K562 (cell line): ENCODE results near the gene TTLL12. TPM values are rescaled to one million over a fixed set of nuclear protein-coding genes. Genes with fewer than 3 reads are reported as not detected.

Experiments used
- ATAC-seq: fragments of 200-7000 bp; cut with Tn5 transposase; 3 replicates; pipeline ENCODE4 v1.9.1; 2020; ENCODE audit warnings: moderate library complexity
- BruUV-seq: library from RNA; stranded (reverse); fragments of 400-500 nt; replicated peaks from 2 replicates; lab custom pipeline; 2021; lab: Mats Ljungman, UMichigan
- CTCF ChIA-PET: fragments of 300-600 bp; formaldehyde crosslinking; extraction: SDS; loops from one replicate; lab custom pipeline; 2021; ENCODE audit warnings: low intra/inter-chr PET ratio; lab: Yijun Ruan, JAX
- POLR2A ChIA-PET: fragments of 300-600, 350-650 bp; sonication (Branson Sonifier 250); formaldehyde crosslinking; extraction: SDS; loops from one replicate; lab custom pipeline; 2021; ENCODE audit warnings: antibody characterized with exemption, inconsistent platforms; lab: Yijun Ruan, JAX
- DNase-seq, 4 experiments: peaks; one replicate each; pipeline versions ENCODE4 v3.0.0 to v3.0.0-alpha.2; 2011 to 2018; ENCODE audit warnings: low spot score in 3 of 4, mixed read lengths in 3 of 4; ENCODE audit errors: extremely low read depth in 1 of 4
- FAIRE-seq: peaks from 2 replicates; lab custom pipeline; 2011; peaks lifted over from hg19 to GRCh38; lab: Jason Lieb, UNC
- H2AFZ ChIP-seq: 2 replicates; pipeline ENCODE4 v1.6.0; 2011; ENCODE audit warnings: low read depth, low read length, control low read depth, inconsistent platforms
- H3K27ac ChIP-seq: fragments of 200-600 bp; 3 replicates; pipeline ENCODE4 v1.8.0; 2011; ENCODE audit warnings: low read depth, mild to moderate bottlenecking, control low read depth, inconsistent platforms, low read length, moderate library complexity, mixed read lengths; ENCODE audit errors: extremely low read depth
- H3K27me3 ChIP-seq, 2 experiments: fragments of 300-600 bp in 1 of 2; 2 replicates in 1 of 2; 3 replicates in 1 of 2; pipeline versions ENCODE4 v1.6.0 to v1.8.0; 2011; ENCODE audit warnings: inconsistent platforms in 2 of 2, low read length in 2 of 2, mild to moderate bottlenecking in 1 of 2, mixed read lengths in 1 of 2, moderate library complexity in 1 of 2; ENCODE audit not compliant: control insufficient read depth in 2 of 2, insufficient read depth in 2 of 2
- H3K36me3 ChIP-seq: fragments of 300-600 bp; 3 replicates; pipeline ENCODE4 v1.8.0; 2011; ENCODE audit warnings: mild to moderate bottlenecking, low read length, inconsistent platforms; ENCODE audit not compliant: control insufficient read depth, insufficient read depth
- H3K4me1 ChIP-seq, 2 experiments: fragments of 200-600 bp in 1 of 2; replicated peaks in 1 of 2; 2 replicates in 1 of 2; 3 replicates in 1 of 2; pipeline versions ENCODE4 v1.5.1 to v1.8.0; 2011; ENCODE audit warnings: inconsistent platforms in 2 of 2, low read length in 2 of 2, mild to moderate bottlenecking in 1 of 2, mixed read lengths in 1 of 2, moderate library complexity in 1 of 2; ENCODE audit not compliant: control insufficient read depth in 2 of 2, insufficient read depth in 2 of 2
- H3K4me2 ChIP-seq: 2 replicates; pipeline ENCODE4 v1.6.1; 2011; ENCODE audit warnings: low read length, control low read depth, inconsistent platforms, mixed read lengths; ENCODE audit not compliant: insufficient read depth
- H3K4me3 ChIP-seq: fragments of 200-600 bp; sonication (generic), shearing (Covaris generic); 2 replicates; pipeline ENCODE4 v1.5.1; 2016; ENCODE audit warnings: control low read depth, inconsistent platforms
- H3K79me2 ChIP-seq: fragments of 200-600 bp; 3 replicates; pipeline ENCODE4 v1.8.0; 2011; ENCODE audit warnings: low read length, inconsistent platforms; ENCODE audit not compliant: control insufficient read depth, insufficient read depth
- H3K9ac ChIP-seq, 2 experiments: 2 replicates each; pipeline versions ENCODE4 v1.6.0 to v1.6.1; 2011; ENCODE audit warnings: low read depth in 2 of 2, low read length in 2 of 2, control low read depth in 1 of 2, inconsistent platforms in 1 of 2, mild to moderate bottlenecking in 1 of 2, mixed read lengths in 1 of 2; ENCODE audit not compliant: insufficient read depth in 1 of 2
- H3K9me1 ChIP-seq: one replicate; pipeline ENCODE4 v1.6.0; 2011; ENCODE audit warnings: inconsistent platforms, mild to moderate bottlenecking, low read length, moderate library complexity; ENCODE audit not compliant: control insufficient read depth, insufficient read depth
- H3K9me3 ChIP-seq: replicated peaks from 2 replicates; pipeline ENCODE4 v1.5.1; 2011; ENCODE audit warnings: low read depth, low read length, inconsistent platforms; ENCODE audit not compliant: control insufficient read depth, insufficient read depth
- H4K20me1 ChIP-seq: replicated peaks from 2 replicates; pipeline ENCODE4 v1.6.1; 2011; ENCODE audit warnings: low read length, inconsistent platforms, mixed read lengths; ENCODE audit not compliant: control insufficient read depth, insufficient read depth
- FOXK2 ChIP-seq, 2 experiments: fragments of 450-650 bp; IDR thresholded peaks in 1 of 2; conservative IDR thresholded peaks in 1 of 2; 2 replicates each; pipeline ENCODE4 v1.6.1; 2016; ENCODE audit warnings: low read depth in 2 of 2, mild to moderate bottlenecking in 1 of 2
- GABPB1 ChIP-seq: sonication (generic); formaldehyde crosslinking; IDR thresholded peaks from 2 replicates; pipeline ENCODE4 v1.8.0; 2022; ENCODE audit warnings: mild to moderate bottlenecking, missing genetic modification reagents
- KDM5B ChIP-seq: fragments of 200-600 bp; sonication (generic); IDR thresholded peaks from 2 replicates; pipeline ENCODE4 v1.6.1; 2012; ENCODE audit warnings: low read depth, mild to moderate bottlenecking, moderate library complexity, low read length, control low read depth, inconsistent platforms; ENCODE audit not compliant: insufficient replicate concordance
- PHF8 ChIP-seq: fragments of 200-600 bp; sonication (generic); IDR thresholded peaks from 2 replicates; pipeline ENCODE4 v1.6.1; 2012; ENCODE audit warnings: mixed run types, mild to moderate bottlenecking, inconsistent platforms, low read length, moderate library complexity, borderline replicate concordance
- TAF7 ChIP-seq: fragments of 450-650 bp; IDR thresholded peaks from 2 replicates; pipeline ENCODE4 v1.6.1; 2016; ENCODE audit warnings: missing genetic modification characterization, missing compliant biosample characterization
- TAF9B ChIP-seq: fragments of 450-650 bp; IDR thresholded peaks from 2 replicates; pipeline ENCODE4 v1.6.1; 2018; ENCODE audit warnings: mild to moderate bottlenecking; ENCODE audit not compliant: partially characterized antibody
- ZNF12 ChIP-seq: sonication (generic); formaldehyde crosslinking; IDR thresholded peaks from 2 replicates; pipeline ENCODE4 v1.4.0; 2020; ENCODE audit warnings: mild to moderate bottlenecking, missing genetic modification reagents
- ZNF140 ChIP-seq: fragments of 250-450 bp; sonication (Bioruptor Pico); IDR thresholded peaks from 2 replicates; pipeline ENCODE4 v1.8.0; 2021; ENCODE audit warnings: moderate library complexity, mild to moderate bottlenecking, inconsistent platforms
- WGBS: fragments of 100-300 bp; shearing (Covaris generic); methylation state at CpG from one replicate; pipeline ENCODE4 v1.1.6; 2016; ENCODE audit warnings: low coverage, mixed read lengths; ENCODE audit not compliant: insufficient coverage; ENCODE audit errors: missing lambda C conversion rate; 5-methylcytosine and 5-hydroxymethylcytosine counted together
- in situ Hi-C: fragments of 300-500 bp; cut with MboI; formaldehyde crosslinking; loops from 4 replicates; pipeline ENCODE4 v1.15.0; 2018; ENCODE audit warnings: inconsistent platforms, mixed read lengths
- intact Hi-C: fragments of 100-400 bp; cut with micrococcal nuclease; formaldehyde crosslinking; loops from 2 replicates; pipeline ENCODE4 v1.14.2; 2022
- polyA plus RNA-seq, 8 experiments: library from polyadenylated mRNA; depleted of rRNA in 4 of 8; stranded (reverse) in 5 of 8; unstranded in 3 of 8; fragments of >200 nt; fragmentation: Nextera tagmentation in 2 of 8; fragmentation: Illumina TruSeq in 1 of 8; extraction: Ambion mirVana in 2 of 8; extraction: Trizol in 1 of 8; gene quantifications; 2 replicates each; pipeline versions ENCODE4 v1.2.1 to v1.2.3, GENCODE V29; 2011 to 2014; ENCODE audit warnings: inconsistent platforms in 1 of 8, missing spikeins in 1 of 8
- total RNA-seq, 7 experiments: library from RNA; depleted of rRNA in 6 of 7; stranded (reverse); fragments of >200 nt in 6 of 7; fragmentation: Illumina TruSeq in 2 of 7; extraction: Trizol in 2 of 7; gene quantifications; 2 replicates each; pipeline versions ENCODE4 v1.2.1 to v1.2.3, GENCODE V29; 2011 to 2021; ENCODE audit warnings: low replicate concordance in 1 of 7
- TF ChIP-seq, protein P1 (sequence below): conservative IDR thresholded peaks from 2 replicates; pipeline ENCODE4 v1.6.1; 2011; ENCODE audit warnings: low read depth, mild to moderate bottlenecking, low read length; ENCODE audit not compliant: control insufficient read depth
- TF ChIP-seq, protein P2 (sequence below): sonication (generic); formaldehyde crosslinking; IDR thresholded peaks from 2 replicates; pipeline ENCODE4 v1.8.1; 2023; ENCODE audit warnings: mild to moderate bottlenecking, missing genetic modification reagents
- TF ChIP-seq, protein P3 (sequence below): fragments of 450-650 bp; IDR thresholded peaks from 2 replicates; pipeline ENCODE4 v1.6.1; 2017; ENCODE audit warnings: antibody characterized with exemption, mild to moderate bottlenecking

TTLL12 gene
- total and polyA plus RNA-seq, 9 of the 15 experiments (the other 6 are each of a cell fraction or from before 2014, with no cell fraction given): 1.3 to 128 (median 43.0) TPM

DNA sequence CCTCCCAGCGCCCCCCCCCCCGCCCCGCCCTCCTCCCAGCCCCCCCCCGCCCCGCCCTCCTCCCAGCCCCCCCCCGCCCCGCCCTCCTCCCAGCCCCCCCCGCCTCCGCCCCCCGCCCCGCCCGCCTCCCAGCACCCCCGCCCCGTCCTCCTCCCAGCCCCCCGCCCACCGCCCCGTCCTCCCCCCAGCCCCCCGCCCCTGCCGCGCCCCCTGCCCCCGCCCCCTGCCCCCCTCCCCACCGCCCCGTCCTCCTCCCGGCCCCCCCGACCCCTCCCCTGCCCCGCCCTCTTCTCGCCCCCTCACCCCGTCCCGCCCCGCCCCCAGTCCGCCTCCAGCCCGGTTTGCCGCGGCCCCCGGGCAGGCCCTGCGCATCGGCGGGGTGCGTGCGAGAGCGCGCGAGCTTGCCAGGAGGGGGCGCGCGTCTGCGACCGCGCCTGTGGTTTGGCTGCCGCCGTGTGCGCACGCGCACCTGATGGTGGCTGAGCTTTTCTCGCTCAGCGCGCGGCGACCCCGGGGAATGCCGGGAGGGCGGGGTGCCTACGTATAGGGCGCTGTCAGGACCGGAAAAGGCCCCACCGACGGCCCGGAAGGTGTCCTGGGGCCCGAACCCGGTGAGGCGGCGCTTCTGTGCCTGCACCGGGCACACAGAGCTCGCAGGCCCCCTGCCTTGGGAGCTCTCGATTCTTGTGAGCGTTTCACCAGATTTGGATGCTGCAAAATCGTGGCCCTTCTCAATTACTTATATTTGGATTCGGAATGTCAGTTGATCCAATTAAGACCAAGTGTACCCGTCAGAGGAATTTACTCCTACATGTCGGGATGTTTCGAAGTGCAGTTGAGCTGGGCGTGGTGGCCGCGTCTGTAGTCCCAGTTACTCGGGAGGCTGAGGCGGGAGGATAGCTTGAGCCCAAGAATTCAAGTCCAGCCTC lies 501 bp upstream of the TTLL12 start:
- Histone ChIP-seq H4K20me1 (no peaks in the 10 kb centered on the region), H3K4me2 (peak overlapping the region; percentile 75)
- WGBS: under 1% methylated on average over 32 of the region's 86 CpGs
- TF ChIP-seq, protein P1, sequence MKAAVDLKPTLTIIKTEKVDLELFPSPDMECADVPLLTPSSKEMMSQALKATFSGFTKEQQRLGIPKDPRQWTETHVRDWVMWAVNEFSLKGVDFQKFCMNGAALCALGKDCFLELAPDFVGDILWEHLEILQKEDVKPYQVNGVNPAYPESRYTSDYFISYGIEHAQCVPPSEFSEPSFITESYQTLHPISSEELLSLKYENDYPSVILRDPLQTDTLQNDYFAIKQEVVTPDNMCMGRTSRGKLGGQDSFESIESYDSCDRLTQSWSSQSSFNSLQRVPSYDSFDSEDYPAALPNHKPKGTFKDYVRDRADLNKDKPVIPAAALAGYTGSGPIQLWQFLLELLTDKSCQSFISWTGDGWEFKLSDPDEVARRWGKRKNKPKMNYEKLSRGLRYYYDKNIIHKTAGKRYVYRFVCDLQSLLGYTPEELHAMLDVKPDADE: peak; percentile 67; the same call in 1 of the 2 replicates
- TF ChIP-seq TAF7 (tag): peak; percentile 66
- 0 out of 4 replicates have a peak, but pooled peaks of 1 of the 2 experiments have one; percentile 11 for TF ChIP-seq FOXK2 (conservative IDR thresholded peaks at IDR 0.05 in 1 of 2, IDR thresholded peaks at IDR 0.05 in 1 of 2; ENCODE audit: low read depth in 2 of 2)
- peak; percentile 93 for TF ChIP-seq PHF8
- no peak for TF ChIP-seq ZNF12 (CRISPR knock-in tag)
- TF ChIP-seq, protein P2, sequence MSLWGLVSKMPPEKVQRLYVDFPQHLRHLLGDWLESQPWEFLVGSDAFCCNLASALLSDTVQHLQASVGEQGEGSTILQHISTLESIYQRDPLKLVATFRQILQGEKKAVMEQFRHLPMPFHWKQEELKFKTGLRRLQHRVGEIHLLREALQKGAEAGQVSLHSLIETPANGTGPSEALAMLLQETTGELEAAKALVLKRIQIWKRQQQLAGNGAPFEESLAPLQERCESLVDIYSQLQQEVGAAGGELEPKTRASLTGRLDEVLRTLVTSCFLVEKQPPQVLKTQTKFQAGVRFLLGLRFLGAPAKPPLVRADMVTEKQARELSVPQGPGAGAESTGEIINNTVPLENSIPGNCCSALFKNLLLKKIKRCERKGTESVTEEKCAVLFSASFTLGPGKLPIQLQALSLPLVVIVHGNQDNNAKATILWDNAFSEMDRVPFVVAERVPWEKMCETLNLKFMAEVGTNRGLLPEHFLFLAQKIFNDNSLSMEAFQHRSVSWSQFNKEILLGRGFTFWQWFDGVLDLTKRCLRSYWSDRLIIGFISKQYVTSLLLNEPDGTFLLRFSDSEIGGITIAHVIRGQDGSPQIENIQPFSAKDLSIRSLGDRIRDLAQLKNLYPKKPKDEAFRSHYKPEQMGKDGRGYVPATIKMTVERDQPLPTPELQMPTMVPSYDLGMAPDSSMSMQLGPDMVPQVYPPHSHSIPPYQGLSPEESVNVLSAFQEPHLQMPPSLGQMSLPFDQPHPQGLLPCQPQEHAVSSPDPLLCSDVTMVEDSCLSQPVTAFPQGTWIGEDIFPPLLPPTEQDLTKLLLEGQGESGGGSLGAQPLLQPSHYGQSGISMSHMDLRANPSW (CRISPR knock-in tag): no peak
- TF ChIP-seq, protein P3, sequence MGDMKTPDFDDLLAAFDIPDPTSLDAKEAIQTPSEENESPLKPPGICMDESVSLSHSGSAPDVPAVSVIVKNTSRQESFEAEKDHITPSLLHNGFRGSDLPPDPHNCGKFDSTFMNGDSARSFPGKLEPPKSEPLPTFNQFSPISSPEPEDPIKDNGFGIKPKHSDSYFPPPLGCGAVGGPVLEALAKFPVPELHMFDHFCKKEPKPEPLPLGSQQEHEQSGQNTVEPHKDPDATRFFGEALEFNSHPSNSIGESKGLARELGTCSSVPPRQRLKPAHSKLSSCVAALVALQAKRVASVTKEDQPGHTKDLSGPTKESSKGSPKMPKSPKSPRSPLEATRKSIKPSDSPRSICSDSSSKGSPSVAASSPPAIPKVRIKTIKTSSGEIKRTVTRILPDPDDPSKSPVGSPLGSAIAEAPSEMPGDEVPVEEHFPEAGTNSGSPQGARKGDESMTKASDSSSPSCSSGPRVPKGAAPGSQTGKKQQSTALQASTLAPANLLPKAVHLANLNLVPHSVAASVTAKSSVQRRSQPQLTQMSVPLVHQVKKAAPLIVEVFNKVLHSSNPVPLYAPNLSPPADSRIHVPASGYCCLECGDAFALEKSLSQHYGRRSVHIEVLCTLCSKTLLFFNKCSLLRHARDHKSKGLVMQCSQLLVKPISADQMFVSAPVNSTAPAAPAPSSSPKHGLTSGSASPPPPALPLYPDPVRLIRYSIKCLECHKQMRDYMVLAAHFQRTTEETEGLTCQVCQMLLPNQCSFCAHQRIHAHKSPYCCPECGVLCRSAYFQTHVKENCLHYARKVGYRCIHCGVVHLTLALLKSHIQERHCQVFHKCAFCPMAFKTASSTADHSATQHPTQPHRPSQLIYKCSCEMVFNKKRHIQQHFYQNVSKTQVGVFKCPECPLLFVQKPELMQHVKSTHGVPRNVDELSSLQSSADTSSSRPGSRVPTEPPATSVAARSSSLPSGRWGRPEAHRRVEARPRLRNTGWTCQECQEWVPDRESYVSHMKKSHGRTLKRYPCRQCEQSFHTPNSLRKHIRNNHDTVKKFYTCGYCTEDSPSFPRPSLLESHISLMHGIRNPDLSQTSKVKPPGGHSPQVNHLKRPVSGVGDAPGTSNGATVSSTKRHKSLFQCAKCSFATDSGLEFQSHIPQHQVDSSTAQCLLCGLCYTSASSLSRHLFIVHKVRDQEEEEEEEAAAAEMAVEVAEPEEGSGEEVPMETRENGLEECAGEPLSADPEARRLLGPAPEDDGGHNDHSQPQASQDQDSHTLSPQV: peak; percentile 53; the same call in 1 of the 2 replicates
- TF ChIP-seq KDM5B: peak; percentile 94
- TF ChIP-seq TAF9B: peak; percentile 70
- TF ChIP-seq ZNF140 (CRISPR knock-in tag): no peak
- TF ChIP-seq GABPB1 (CRISPR knock-in tag): peak; percentile 88

More for the DNA sequence above, 501 bp upstream of the TTLL12 start:
- CTCF ChIA-PET: no interaction called here
- in situ Hi-C loops (no loop called here), intact Hi-C loops (loop anchor here (5.0 kb wide), 1 partner anchor 40 kb away; no protein-coding TSS in a partner anchor)
- peak; percentile 85 for FAIRE-seq
- BruUV-seq: TSS peak; percentile 96
- H3K27me3 ChIP-seq: no peaks in the 10 kb centered on the region
- peak; percentile 83 for ATAC-seq
- DNase-seq: peak; percentile 90 to 95 (median 92)
- H3K4me1 ChIP-seq: peaks cover 24 to 27% of the 10 kb centered on the region in 2 experiments; a peak in 4 of 5 replicates
- peaks cover 16% of the 10 kb centered on the region; the same call in 2 of the 3 replicates for H3K36me3 ChIP-seq
- peak overlapping the region; percentile 76 to 87 for H3K9ac ChIP-seq
- H3K9me1 ChIP-seq: no peaks in the 10 kb centered on the region
- peak overlapping the region; percentile 96 for H2AFZ ChIP-seq
- H3K9me3 ChIP-seq: no peaks in the 10 kb centered on the region
- peak overlapping the region; percentile 46 for H3K4me3 ChIP-seq
- POLR2A ChIA-PET: interaction anchor here (0.6 to 1.4 kb wide), 3 partner anchors 9 to 634 kb away, joined by 4 to 5 read pairs (median 5); partner anchors contain the start of gene SERHL2
- peak overlapping the region; percentile 78 for H3K27ac ChIP-seq
- H3K79me2 ChIP-seq: peaks cover 43% of the 10 kb centered on the region
